Bronchial epithelial cell (primary cell): Measurements from ENCODE around the gene OR2H1. TPM values are rescaled to one million over a fixed set of nuclear protein-coding genes. Genes with fewer than 3 reads are reported as not detected.

Experiments
- DNase-seq: peaks from one replicate; pipeline ENCODE4 v3.0.0-alpha.2; 2010; ENCODE audit warnings: low read depth
- FAIRE-seq: peaks from 2 replicates; lab custom pipeline; 2011; peaks lifted over from hg19 to GRCh38; lab: Jason Lieb, UNC
- H3K27me3 ChIP-seq: 2 replicates; pipeline ENCODE4 v1.5.1; 2011; ENCODE audit warnings: low read length; ENCODE audit not compliant: control insufficient read depth, insufficient read depth
- H3K36me3 ChIP-seq: 2 replicates; pipeline ENCODE4 v1.5.1; 2011; ENCODE audit warnings: low read length; ENCODE audit not compliant: control insufficient read depth, insufficient read depth
- H3K4me3 ChIP-seq: 2 replicates; pipeline ENCODE4 v1.5.1; 2011; ENCODE audit warnings: mild to moderate bottlenecking, low read depth, low read length, control low read depth
- CTCF ChIP-seq: IDR thresholded peaks from 2 replicates; pipeline ENCODE4 v1.5.1; 2011; ENCODE audit warnings: mild to moderate bottlenecking, moderate library complexity, low read length, control low read depth, inconsistent platforms; ENCODE audit not compliant: insufficient read depth, severe bottlenecking
- total RNA-seq: library from RNA; depleted of rRNA; stranded (reverse); fragments of >200 nt; gene quantifications from 2 replicates; pipeline ENCODE4 v1.2.1, GENCODE V29; 2014

The OR2H1 gene
- total RNA-seq, 1 donor from 2014 or later: not detected

- DNase-seq (no peak), FAIRE-seq (no peak)
- TF ChIP-seq CTCF: no peak
- no peaks in the 10 kb centered on the region for H3K36me3 ChIP-seq
- peaks cover 4% of the 10 kb centered on the region for H3K27me3 ChIP-seq
- no peak overlapping the region for H3K4me3 ChIP-seq
Measured at GRCh38 chr6:29496961-29497360, 40.0 kb downstream of the OR2H1 start.

GRCh38 chr6:29499704-29500103 is 42.7 kb downstream of the OR2H1 start:
- no peak for DNase-seq
- Histone ChIP-seq H3K27me3 (peaks cover 4% of the 10 kb centered on the region), H3K36me3 (no peaks in the 10 kb centered on the region), H3K4me3 (no peak overlapping the region)
- no peak for TF ChIP-seq CTCF
- no peak for FAIRE-seq

GRCh38 chr6:29500594-29500993 is 43.6 kb downstream of the OR2H1 start:
- DNase-seq (no peak), FAIRE-seq (no peak)
- TF ChIP-seq CTCF: no peak
- Histone ChIP-seq H3K27me3 (peaks cover 4% of the 10 kb centered on the region), H3K4me3 (no peak overlapping the region), H3K36me3 (no peaks in the 10 kb centered on the region)

GRCh38 chr6:29501106-29501505 is 44.2 kb downstream of the OR2H1 start:
- no peak for TF ChIP-seq CTCF
- DNase-seq (no peak), FAIRE-seq (no peak)

GRCh38 chr6:29502181-29502580 is 45.2 kb downstream of the OR2H1 start:
- FAIRE-seq (no peak), DNase-seq (no peak)
- no peaks in the 10 kb centered on the region for H3K36me3 ChIP-seq
- peaks cover 4% of the 10 kb centered on the region for H3K27me3 ChIP-seq
- no peak for TF ChIP-seq CTCF
- H3K4me3 ChIP-seq: no peak overlapping the region

More at GRCh38 chr6:29501106-29501505, 44.2 kb downstream of the OR2H1 start:
- H3K36me3 ChIP-seq: no peaks in the 10 kb centered on the region
- no peak overlapping the region for H3K4me3 ChIP-seq
- peaks cover 4% of the 10 kb centered on the region for H3K27me3 ChIP-seq

- no peak overlapping the region for H3K4me3 ChIP-seq
- DNase-seq (peak; percentile 53), FAIRE-seq (no peak)
- no peak for TF ChIP-seq CTCF
- no peaks in the 10 kb centered on the region for H3K36me3 ChIP-seq
- H3K27me3 ChIP-seq: peaks cover 2% of the 10 kb centered on the region
Measured at GRCh38 chr6:29502597-29502996, 45.6 kb downstream of the OR2H1 start.
